Stimulated activated CD4-positive, alpha-beta T cell treated with anti-CD3 and anti-CD28 coated beads, Interleukin-4, amount 100 ng/mL, for 1 hour (primary cell): ENCODE measurements around the gene TNFRSF8.

Experiments used
- DNase-seq: peaks from one replicate; pipeline ENCODE4 v3.0.0-alpha.2; 2020

The TNFRSF8 gene

DNA sequence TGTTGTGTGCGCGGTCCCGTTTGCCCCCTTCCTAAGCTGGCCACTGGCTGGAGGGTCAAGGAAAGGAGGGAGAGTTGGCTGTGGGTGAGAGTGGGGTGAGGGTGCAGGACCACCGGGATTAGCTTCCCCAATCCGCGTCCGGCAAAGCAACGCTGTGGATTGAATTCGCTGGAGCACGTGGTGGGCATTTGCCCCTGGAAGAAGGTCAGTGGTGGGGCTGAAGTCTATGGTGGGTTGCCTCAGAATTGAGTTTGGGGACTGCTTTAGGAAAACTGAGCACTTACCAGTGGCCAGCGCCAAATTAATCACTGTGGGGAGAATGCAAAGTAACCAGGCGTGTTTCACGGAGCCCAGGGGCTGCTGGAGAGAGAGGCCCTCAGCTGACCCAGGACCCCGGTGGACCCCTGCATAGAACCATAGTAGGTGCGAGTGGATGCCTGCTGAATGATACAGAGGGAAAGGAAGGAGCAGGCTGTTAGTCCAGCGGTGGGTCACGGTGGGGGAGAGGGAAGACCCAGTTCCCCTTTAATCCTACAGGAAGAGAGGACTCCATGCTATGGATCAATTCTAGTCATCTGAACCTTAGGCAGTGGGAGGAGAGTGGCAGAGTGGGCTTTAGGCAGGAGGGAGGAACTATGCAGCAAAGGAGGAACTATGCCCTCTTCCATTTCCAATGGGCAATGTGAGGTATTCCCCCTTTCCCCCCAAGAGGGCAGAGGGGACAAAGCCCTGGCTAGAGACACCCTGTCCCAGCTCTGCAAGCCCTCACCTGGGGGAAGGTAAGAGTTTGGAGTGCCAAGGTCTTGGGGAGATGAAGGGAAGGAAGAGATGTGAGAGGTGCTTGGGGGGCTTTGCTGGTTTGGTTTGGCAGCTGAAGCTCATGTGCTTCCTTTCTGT lies 1.2 kb downstream of the TNFRSF8 start:
- DNase-seq = no peak

DNA sequence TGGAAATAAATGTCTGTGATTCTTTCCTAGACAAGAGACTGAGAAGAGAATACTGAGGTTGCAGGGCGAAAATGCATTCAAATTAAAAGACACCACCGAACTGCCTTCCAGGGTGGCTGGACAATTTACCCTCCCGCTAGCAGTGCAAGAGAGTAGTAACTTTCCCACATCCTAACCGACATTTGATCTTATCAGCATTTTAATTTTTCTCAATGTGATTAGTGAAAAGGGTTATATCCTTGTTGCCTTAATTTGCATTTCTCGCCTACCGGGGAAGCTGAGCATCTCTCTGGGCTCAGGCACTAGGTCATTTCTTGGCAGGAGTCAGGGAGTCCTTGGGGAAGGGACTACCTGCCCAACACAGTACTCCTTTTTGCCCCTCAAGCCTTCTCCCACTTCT lies 2.8 kb downstream of the TNFRSF8 start:
- DNase-seq = no peak

DNA sequence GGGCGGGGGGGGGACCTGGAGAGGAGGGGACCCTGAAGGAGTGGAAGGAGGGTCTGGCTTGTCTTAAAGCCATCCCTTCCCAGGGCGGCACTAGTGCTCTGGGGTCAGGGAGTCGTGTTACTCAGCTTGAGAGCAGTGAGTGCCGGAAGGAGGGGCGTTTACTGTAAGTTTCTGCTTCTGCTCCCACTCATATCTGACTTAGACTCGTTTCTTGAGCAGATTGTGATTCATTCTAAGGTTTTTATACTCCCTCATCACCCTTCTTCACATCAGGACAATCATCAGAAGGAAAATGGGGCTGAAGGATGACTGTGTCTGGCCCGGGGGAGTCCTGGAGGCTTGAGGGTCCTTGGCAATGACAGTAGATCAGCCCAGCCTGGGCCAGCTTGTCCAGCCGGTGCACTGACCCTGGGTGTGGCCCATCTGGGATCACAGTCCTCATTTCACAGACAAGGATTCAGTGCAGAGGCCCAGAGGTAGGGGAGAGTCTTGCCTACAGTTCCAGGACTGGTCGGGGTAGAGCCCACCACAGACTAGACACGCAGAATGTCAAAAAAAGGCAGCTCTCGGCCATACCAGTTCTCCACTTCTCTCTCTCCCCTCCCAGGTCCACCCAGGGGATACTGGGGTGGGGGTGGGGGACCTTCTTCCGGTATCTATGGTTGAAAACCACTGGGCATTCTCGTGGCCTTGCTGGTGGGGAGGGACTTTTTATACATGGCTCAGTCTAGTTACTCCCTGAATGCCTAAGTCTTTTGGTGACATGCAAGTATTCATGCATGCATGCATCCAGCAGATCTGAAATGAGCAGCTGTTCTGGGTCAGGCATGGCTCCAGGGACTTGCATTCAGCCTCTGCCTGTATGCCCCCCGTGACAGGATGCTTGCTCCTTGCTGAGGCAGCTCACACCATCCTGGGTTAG lies 5.1 kb downstream of the TNFRSF8 start:
- DNase-seq = peak; percentile 56

DNA sequence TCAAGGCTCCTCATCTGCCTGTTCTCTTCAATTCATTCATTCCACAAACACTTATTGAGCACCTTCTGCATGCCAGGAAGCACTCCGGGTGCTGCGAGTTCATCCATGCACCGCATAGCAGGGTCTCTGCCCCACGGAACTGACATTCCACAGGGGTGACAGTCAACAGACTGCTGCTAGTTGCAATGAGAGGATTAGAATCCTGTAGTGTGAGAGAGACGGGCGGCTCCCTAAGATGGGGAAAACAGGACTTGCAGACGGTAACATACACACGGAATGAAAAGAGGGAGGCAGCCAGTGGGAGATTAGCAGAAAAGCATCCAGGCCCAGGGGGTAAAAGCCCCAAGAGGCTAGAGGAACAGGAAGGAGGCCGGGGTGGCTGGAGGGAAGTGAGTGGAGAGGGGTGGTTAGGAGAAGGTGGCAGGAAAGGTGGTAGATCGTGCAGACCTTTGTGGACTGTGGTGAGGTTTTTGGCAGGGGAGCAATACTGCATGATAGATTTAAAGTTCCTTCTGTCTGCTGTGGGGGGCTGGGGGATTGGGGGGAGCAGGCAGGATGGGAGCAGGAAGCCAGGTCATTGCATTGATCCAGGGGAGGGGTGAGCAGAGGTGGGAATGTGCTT lies 6.6 kb downstream of the TNFRSF8 start:
- no peak for DNase-seq

DNA sequence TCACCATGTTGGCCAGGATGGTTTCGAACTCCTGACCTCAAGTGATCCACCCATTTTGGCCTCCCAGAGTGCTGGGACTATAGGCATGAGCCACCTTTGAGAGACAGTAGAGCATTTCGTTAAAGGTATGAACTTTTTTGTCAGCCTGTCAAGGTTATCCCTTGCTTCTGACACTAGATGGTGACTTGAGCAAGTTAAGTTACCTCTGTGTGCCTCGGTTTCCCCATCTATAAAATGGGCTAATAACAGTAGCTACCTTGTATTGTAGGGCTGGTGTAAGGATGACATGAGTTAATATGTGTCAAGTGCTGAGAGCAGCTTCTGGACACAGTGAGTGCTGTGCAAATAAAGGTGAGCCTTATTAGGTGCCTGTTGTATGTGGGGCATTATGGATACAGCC lies 8.8 kb downstream of the TNFRSF8 start:
- DNase-seq = no peak

DNA sequence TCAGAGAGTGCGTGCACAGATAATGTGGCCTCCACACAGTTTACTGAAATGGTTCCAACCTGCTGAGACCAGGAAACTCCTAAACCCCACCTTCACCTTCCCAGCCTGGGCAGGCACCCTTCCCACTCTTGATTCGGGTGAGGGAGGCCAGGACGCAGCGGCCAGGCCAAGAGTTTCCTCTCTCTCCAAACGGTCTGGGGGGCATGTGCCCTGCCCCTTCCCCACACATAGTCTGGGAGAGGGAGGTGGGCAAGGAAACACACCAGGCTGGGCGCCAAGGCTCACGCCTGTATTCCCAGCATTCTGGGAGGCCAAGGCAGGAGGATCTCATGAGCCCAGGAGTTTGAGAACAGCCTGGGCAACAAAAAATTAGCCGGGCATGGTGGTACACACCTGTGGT lies 9.6 kb downstream of the TNFRSF8 start:
- DNase-seq = no peak

DNA sequence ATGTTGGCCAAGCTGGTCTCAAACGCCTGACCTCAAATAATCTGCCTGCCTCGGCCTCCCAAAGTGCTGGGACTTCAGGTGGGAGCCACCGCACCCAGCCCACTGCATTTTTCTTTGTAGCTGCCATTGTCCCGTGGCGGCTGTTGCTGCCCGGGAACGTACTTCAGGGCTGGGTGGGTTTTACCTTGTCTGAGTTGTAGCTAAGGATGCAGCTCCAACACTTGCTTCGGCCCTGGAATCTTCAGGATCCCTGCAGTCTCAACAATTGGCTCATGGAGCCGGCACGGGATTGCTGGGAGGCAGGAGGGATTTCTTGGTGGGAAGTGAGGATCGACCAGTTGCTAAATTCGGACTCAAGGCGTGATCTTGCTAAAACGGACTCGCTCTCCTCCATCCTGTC lies 10.7 kb downstream of the TNFRSF8 start:
- DNase-seq = no peak

DNA sequence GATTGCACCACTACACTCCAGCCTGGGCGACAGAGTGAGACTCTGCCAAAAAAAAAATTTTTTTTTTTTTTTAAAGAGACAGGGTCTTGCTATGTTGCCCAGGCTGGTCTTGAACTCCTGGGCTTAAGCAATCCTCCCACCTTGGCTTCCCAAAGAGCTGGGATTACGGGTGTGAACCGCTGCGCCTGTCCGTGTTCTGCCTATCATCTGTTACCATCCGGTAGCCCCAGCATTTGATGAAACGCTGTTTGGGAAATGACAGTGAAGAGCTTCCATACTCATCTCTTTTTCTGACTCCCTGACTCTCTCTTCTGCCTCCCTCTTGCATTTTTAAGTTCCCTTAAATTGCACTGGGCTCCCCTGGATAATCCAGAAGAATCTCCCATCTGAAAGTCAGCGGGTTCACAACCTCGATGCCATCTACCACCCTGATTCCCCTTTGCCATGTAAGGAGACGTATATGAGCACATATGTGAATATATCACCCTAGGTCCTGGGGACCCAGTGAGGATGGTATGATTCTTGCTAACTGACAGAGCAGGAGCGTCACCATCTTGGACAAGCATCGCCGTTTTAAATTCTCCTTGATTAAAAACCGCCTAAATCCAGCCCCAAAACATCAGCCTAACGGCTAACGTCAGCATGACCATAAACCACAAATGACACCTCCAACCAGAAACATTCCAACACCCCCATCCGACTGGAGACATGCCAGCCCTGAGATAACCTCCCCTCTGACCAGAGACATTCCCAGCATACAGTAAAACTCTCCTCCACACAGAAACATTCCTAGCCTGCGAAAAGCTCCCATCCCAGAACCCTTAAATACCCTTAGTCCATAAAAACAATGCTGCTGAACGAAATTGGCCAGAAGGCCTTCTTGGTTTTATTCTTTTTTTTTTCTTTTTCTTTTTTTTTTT lies 12.4 kb downstream of the TNFRSF8 start:
- DNase-seq = no peak

DNA sequence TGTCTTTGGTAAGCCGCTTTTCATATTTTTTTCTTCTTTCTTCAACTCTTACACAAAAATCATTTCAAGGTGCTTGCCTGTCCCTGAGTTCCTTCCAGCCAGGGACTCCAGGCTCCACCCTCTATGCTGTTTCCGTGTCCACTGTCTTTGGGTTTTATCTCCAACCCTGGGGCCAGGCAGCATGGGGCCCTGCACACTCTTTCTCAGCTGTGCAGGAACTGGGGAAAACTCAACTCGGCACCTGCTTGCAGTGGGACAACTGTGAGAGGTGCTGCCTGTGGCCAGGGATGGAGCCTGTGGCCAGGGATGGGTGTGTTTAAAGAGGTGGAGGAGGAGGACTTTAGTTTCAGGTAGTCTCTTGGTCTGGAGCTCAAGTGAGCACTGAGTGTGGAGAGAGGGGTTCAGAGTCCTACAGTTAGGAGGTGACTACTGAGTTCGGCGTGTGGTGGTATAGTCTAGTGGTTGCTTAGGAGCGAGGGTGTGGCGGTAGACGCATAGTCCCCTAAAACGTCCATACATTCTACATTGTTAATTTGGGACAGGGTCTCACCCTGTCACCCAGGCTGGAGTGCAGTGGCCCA lies 13.4 kb downstream of the TNFRSF8 start:
- DNase-seq = no peak

DNA sequence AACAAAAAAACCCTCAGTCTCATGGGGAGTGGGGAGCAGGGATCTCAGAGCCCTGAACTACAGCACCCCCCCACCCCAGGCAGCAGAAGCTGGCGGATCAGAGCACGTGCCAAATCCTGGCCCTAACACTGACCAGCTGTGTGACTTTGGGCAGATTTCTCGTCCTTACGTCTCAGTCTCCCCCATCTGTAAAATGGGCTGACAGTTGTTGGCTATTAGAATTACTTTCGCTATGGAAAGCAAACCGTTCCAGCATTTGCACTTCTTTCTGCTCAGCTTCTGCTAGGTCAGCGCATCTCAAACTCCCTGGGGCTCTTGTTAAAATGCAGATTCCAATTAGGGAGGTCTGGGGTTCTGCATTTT lies 15.5 kb downstream of the TNFRSF8 start:
- DNase-seq = no peak

DNA sequence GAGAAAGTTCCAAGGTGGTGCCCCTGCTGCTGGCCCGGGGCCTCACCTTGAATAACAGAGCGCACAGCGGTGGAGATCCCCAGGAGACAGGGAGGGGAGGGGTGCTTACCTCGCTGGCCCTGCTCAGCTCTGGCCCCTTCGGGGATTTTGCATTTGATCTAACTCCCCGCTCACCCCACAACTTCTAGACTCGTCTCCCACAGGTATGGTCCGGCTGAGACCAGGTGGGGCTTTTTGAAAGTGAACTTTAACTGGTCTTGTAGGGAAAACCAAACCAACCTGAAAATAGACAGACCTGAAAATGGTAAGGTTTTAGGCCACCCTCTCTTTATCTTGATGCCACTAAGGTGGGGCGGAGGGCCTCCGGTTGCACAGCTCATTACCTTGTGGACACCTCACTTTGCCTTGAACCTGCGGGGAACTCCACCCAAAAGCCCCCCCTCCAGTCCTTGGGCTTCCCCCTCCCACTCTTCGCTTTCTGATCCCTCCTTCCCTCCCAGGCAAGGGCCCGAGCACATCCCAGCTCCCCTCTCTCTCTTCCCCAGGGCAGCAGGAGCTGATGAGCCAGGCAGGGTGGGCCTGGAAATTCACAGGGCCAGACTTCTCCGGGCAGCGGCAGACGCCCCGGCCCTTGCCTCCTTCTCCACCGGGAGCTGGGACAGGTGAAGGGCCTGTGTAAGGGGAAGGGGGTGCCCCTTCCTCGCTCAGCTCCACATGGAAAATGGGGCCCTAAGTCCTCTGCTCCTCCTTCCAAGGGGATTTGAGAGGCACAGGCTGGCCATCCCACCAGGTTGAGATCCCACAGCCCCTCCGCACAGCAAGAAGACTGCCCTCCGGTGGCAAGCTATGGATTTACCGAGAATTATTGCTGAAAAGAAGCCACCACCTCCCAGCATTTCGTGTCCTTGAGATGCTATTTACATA lies 16.1 kb downstream of the TNFRSF8 start:
- peak; percentile 48 for DNase-seq

DNA sequence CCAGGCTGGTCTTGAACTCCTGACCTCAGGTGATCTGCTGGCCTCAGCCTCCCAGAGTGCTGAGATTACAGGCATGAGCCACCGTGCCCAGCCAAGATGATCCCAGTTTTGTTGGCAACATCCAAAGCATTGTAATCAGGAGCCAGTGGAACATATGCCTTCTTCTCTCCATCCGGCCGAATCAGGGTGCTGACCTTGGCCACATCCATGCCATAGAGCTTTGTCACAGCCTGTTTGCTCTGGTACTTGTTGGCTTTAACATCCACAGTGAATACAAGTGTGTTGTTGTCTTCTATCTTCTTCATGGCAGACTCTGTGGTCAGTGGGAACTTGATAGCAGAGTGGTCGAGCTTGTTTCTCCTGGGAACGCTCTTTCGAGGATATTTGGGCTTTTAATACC lies 17.1 kb downstream of the TNFRSF8 start:
- no peak for DNase-seq

DNA sequence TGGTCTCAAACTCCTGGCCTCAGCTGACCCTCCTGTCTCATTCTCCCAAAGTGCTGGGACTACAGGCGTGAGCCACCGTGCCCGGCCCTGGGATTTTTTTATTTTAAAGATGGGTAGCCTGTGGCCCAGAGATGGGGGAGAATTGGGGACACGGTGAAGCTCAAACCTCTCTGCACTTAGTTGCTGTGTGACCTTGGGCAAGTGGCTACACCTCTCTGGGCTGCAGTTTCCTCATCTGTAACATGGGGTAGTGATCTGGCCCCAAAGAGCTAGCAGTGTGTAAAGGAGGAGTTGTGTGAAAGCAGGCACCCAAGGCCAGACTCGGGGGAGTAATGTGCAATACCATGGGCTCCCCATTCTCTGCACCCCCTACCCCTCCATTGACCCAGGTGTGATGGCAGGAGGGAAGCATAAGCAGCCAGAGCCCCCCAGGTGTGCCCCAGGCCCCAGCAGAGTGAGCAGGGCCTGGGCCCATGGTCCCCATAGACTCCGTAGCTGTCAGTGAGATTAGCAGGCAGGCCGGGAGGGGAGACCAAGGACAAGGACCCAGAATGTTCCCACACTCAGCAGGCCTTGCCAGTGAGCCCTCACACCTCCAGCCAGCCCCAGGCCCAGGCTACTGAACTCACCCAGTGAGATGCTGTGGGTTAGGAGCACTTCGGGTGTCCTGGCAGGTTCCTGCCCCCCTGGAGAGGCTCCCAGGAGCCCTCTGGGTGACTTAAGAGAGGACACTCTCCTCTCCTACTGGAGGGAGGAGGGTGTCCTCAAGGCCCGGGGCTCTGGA lies 17.9 kb downstream of the TNFRSF8 start:
- DNase-seq = no peak

DNA sequence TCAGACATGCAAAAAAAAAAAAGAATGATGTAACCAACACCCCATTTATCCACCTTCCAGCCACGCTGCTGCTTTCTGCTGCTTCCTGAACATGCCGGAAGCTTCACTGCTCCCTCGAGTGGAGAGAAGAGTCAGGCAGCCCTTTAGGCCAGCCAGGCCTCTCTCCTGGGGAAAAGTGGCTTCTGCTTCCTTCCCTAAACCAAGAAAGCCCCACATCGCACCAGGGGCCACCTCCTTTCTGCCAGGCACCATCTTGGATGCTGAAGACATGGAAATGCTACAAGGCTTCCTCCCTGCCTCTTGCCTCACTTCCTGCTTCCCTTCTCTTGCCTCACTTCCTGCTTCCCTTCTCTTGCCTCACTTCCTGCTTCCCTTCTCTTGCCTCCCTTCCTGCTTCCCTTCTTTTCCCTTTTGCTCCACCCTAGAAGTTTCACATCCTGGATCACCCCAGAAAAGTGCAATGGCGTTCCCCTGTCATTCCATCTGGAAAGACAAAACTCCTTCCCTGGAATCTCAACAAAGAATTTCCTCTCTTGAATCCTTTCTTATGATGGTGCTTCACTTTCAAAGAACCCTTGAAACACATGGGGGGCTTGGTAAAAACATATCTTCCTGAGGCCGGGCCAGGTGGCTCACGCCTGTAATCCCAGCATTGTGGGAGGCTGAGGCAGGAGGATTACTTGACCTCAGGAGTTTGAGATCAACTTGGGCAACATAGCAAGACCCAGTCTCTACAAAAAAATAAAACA lies 18.7 kb downstream of the TNFRSF8 start:
- DNase-seq = no peak

DNA sequence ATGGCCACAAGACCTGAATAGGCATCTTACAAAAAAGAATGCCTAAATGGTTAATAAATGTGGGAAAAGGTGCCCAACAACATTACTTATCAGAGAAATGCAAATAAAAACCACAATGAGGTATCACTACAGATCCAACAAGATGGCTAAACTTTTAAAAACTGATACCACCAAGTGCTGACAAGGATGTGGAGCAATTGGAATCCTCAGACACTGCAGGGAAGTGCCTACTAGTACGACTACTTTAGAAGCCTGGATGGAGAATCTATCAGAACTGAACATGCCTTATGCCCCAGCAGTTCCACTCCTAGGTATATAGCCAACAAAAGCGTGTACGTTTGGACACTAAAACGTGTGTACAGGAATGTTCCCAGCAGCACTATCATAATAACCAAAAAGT lies 19.9 kb downstream of the TNFRSF8 start:
- DNase-seq = no peak

DNA sequence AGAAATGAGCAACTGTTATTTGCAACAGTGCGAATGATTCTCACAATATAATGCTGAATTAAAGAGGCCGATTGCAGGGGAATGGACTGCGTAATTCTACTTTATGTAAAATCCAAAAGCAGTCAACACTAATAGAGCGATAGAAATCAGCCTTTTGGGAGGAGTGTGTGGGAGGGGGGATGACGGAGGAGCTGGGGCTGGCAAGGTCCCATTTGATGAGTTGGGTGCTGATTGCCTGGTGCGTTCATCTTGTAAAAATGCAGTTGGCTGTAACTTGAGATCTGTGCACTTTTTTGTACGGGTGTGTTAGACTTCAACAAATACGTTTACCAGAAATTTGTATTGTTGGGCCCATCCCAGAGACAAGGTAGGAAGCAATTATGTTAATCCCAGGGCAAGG lies 20.7 kb downstream of the TNFRSF8 start:
- no peak for DNase-seq

DNA sequence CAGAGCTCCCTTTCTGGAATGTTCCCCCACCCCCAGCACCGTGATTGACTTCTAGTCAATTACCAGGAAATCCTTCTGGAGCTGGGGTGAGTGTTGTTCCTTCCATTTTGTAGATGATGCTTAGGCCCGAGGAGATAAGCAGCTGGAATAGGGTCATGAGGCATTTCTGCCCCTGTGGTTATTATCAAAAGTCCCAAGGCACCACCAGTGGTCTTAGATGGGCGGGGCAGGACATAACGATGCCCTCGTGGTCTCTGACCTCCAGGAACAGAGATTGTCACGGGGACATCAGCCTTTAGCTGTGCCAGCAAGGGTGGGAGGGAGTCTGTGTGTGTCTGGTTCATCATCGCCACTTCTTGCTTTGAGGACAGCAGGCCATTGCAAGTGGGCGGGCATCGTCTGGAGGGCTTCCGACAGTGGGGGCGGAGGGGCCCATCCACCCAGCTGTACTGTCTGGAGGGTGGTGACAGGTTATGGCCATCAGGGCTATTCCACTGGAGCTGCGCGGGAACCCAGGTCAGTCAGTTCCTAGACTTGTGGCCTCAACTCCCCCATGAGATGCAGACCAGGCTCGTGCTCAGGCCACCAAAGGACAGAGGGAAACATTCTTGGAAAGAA lies 22.6 kb downstream of the TNFRSF8 start:
- DNase-seq = no peak

DNA sequence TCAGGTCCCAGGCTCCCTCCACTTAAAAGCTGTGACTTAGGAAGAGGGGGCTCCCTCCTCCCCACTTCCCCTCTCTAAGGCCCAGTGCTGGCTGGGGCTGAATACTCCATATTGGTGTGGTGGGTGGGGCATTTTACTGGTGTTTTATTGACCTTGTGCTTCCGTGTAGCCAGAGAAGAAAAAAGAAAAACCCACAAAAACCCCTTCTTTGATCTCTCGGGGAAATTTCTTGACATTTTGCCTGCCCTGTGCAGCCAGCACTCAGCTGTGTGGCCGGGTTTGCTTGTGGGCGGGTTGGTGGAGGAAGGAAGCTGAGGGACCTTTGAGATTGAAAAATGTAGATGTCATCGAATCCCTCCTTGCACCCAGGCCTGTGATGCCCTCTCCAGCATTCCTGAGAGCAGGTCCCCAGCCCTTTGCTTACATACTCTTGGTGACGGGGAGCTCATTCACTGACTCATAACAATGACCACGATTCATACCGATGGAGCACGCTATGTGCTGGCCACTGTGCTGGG lies 24.8 kb downstream of the TNFRSF8 start:
- DNase-seq = peak; percentile 38

DNA sequence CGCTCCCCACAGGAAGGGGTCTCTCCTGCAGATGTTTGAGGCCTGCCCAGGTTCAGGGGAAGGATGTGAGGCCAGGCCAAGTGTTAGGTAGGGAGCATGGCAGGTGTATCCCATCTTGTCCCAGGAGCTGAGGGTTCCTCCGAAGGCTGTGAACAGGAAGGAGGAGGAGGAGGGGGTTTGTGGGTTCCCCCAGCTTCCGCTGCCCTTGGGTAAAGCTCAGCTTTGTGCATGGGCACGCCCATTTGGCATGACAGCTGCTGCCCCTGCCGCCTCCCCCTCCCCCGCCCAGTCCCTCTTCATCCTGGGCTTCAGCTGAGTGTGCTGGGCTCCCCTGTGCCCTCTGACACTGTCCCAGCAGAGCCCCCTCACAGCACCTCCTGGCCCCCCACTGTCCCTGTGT lies 25.5 kb downstream of the TNFRSF8 start:
- no peak for DNase-seq
